Measurements from ENCODE around the gene PRSS50.

DNA sequence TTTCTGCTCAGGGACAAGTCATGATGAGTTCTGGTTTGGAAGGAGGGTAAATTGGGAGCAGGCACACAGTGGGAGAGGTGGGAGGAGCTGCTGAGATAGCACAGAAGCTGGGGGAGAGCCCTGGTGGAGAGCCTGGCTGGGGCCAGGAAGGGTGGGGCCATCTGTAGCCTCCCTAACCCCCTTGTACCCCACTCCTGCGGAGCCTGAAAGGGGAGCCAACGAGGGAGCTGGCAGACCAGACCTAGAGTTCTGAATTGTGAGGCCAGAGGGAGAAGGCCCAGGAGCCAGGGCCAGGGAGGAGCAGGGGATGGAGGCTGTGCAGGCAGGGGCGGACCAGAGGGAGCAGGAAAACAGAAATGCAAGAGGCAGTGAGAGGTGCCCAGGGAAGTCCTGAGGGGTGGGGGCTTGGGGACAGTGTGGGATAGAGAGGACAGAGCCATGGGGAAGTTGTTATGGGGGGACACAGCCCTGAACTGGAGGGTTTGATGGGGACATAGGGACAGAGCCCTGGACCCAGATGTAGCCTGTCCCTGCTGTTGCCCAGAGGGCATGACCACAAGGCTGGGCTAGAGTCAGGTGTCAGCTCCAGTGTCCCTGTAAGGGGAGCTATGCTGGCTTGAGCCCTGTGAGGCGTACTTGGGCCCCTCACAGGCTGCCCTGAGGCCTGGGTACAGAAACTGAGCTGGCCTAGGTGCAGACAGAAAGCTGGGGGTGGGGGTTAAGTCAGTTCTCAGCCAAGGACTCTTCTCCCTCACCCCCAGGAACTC lies 15.2 kb downstream of the PRSS50 start:
- TF ChIP-seq, protein P1, sequence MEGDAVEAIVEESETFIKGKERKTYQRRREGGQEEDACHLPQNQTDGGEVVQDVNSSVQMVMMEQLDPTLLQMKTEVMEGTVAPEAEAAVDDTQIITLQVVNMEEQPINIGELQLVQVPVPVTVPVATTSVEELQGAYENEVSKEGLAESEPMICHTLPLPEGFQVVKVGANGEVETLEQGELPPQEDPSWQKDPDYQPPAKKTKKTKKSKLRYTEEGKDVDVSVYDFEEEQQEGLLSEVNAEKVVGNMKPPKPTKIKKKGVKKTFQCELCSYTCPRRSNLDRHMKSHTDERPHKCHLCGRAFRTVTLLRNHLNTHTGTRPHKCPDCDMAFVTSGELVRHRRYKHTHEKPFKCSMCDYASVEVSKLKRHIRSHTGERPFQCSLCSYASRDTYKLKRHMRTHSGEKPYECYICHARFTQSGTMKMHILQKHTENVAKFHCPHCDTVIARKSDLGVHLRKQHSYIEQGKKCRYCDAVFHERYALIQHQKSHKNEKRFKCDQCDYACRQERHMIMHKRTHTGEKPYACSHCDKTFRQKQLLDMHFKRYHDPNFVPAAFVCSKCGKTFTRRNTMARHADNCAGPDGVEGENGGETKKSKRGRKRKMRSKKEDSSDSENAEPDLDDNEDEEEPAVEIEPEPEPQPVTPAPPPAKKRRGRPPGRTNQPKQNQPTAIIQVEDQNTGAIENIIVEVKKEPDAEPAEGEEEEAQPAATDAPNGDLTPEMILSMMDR (IDR thresholded peaks at IDR 0.05) = no peak
- TF ChIP-seq POLR2A (IDR thresholded peaks at IDR 0.05) = no peak
